OCI-LY1 (cell line): ENCODE measurements around the gene DGKQ.

Experiments used
- EZH2 ChIP-seq: fragments of 200-600 bp; sonication (generic), shearing (Covaris generic); IDR thresholded peaks from 2 replicates; pipeline ENCODE4 v1.8.0; 2017; ENCODE audit warnings: borderline replicate concordance, mixed run types, mild to moderate bottlenecking, antibody characterized with exemption, low read length, moderate library complexity, mixed read lengths
- TF ChIP-seq, protein P1 (sequence below): fragments of 200-600 bp; sonication (generic), shearing (Covaris generic); IDR thresholded peaks from 2 replicates; pipeline ENCODE4 v1.5.1; 2017; ENCODE audit warnings: mild to moderate bottlenecking, antibody characterized with exemption, low read length, moderate library complexity, mixed read lengths

- TF ChIP-seq EZH2, result no peak
- TF ChIP-seq, protein P1, sequence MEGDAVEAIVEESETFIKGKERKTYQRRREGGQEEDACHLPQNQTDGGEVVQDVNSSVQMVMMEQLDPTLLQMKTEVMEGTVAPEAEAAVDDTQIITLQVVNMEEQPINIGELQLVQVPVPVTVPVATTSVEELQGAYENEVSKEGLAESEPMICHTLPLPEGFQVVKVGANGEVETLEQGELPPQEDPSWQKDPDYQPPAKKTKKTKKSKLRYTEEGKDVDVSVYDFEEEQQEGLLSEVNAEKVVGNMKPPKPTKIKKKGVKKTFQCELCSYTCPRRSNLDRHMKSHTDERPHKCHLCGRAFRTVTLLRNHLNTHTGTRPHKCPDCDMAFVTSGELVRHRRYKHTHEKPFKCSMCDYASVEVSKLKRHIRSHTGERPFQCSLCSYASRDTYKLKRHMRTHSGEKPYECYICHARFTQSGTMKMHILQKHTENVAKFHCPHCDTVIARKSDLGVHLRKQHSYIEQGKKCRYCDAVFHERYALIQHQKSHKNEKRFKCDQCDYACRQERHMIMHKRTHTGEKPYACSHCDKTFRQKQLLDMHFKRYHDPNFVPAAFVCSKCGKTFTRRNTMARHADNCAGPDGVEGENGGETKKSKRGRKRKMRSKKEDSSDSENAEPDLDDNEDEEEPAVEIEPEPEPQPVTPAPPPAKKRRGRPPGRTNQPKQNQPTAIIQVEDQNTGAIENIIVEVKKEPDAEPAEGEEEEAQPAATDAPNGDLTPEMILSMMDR, result no peak
These were observed 19.0 kb downstream of the DGKQ start for GRCh38 chr4:954211-955020.
